ENCODE measurements around the gene CNN2. TPM values are rescaled to one million over a fixed set of nuclear protein-coding genes. Genes with fewer than 3 reads are reported as not detected.

Gene CNN2
- total and polyA plus RNA-seq, 12 donors, result 33.0 to 117 (median 61.7) TPM

DNA sequence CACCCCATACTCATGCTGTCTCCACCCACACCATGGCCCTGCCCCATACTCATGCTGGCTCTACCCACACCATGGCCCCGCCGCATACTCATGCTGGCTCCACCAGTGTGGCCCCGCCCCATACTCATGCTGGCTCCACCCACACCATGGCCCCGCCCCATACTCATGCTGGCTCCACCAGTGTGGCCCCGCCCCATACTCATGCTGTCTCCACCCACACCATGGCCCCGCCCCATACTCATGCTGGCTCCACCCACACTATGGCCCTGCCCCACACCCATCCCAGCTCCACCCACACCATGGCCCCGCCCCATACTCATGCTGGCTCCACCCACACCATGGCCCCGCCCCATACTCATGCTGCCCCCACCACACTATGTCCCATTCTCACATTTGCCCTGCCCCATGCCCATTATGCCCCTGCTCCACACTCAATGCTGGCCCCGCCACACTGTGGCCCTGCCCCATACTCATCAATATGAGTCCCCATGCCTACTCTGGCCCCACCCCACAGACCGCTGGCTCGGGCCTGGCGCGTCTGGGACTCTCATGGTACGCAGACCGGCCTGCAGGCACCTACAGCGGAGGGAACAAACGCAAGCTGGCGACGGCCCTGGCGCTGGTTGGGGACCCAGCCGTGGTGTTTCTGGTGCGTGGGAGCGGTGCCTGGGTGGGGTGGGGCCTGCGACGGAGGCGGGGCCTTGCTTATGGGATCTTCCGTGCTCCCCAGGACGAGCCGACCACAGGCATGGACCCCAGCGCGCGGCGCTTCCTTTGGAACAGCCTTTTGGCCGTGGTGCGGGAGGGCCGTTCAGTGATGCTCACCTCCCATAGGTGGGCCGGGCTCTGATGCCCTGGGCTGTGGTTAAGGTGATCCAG lies 36.9 kb downstream of the CNN2 start:
- peaks cover 16 to 46% (median 41%) of the 10 kb centered on the region in 7 donors for H3K27me3 ChIP-seq
- H3K4me1 ChIP-seq, result peaks cover 11 to 37% (median 26%) of the 10 kb centered on the region in 9 donors
- H3K27ac ChIP-seq, result no peak overlapping the region
- H3K4me3 ChIP-seq, result no peak overlapping the region
- H3K9me3 ChIP-seq, result peaks cover 0 to 26% (median 8%) of the 10 kb centered on the region in 11 donors
- H3K36me3 ChIP-seq, result peaks cover 0 to 12% (median 0%) of the 10 kb centered on the region in 9 donors
- no peak for ATAC-seq
- TF ChIP-seq, protein P1, sequence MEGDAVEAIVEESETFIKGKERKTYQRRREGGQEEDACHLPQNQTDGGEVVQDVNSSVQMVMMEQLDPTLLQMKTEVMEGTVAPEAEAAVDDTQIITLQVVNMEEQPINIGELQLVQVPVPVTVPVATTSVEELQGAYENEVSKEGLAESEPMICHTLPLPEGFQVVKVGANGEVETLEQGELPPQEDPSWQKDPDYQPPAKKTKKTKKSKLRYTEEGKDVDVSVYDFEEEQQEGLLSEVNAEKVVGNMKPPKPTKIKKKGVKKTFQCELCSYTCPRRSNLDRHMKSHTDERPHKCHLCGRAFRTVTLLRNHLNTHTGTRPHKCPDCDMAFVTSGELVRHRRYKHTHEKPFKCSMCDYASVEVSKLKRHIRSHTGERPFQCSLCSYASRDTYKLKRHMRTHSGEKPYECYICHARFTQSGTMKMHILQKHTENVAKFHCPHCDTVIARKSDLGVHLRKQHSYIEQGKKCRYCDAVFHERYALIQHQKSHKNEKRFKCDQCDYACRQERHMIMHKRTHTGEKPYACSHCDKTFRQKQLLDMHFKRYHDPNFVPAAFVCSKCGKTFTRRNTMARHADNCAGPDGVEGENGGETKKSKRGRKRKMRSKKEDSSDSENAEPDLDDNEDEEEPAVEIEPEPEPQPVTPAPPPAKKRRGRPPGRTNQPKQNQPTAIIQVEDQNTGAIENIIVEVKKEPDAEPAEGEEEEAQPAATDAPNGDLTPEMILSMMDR (IDR thresholded peaks at IDR 0.05), result no peak
- intact Hi-C loops (cut with DNase I), result no loop called here
- no peak for DNase-seq
- 71 to 93% methylated on average over 37 of the region's 37 CpGs for WGBS, 2 donors

DNA sequence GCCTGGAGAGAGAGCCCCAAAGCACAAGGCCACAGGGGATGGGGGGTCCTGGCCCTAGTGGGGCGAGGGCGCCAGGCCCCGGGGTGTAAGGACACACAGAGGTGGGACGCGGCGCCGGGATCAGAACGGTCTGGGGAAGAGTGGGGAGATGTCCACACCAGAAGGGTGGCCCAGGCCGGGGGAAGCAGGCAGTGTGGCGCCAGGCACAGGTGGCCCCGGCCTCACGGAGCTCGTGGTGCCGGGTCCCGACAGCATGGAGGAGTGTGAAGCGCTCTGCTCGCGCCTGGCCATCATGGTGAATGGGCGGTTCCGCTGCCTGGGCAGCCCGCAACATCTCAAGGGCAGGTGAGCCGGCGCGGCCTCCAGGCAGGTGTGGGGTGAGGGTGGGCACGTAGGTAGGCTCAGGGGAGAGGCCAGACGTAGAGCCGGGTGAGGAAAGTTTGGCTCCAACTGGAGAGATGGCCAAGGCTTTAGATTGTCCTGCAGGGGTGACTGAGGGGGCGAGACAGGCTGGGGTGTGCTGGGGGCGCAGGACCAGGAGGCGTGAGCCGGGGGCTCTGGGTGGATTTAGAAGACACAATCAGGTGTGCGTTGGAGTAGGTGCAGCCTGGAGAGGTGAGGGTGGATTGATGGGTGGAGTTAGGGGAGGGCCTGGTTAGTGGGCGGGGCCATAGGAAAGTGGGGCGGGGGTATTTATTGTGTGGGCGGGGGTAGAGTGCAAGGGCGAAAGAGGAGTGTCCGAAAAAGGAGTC lies 37.7 kb downstream of the CNN2 start:
- no peak for ATAC-seq
- Histone ChIP-seq H3K36me3 (peaks cover 0 to 4% (median 0%) of the 10 kb centered on the region in 9 donors), H3K27me3 (peaks cover 18 to 55% (median 49%) of the 10 kb centered on the region in 7 donors), H3K9me3 (peaks cover 0 to 18% (median 0%) of the 10 kb centered on the region in 11 donors), H3K27ac (no peak overlapping the region), H3K4me3 (no peak overlapping the region), H3K4me1 (peaks cover 11 to 39% (median 28%) of the 10 kb centered on the region in 9 donors)
- intact Hi-C loops (cut with DNase I), result no loop called here
- WGBS, 2 donors, result 69 to 84% methylated on average over 37 of the region's 37 CpGs
- no peak for DNase-seq
- TF ChIP-seq, protein P1 (IDR thresholded peaks at IDR 0.05), result no peak

DNA sequence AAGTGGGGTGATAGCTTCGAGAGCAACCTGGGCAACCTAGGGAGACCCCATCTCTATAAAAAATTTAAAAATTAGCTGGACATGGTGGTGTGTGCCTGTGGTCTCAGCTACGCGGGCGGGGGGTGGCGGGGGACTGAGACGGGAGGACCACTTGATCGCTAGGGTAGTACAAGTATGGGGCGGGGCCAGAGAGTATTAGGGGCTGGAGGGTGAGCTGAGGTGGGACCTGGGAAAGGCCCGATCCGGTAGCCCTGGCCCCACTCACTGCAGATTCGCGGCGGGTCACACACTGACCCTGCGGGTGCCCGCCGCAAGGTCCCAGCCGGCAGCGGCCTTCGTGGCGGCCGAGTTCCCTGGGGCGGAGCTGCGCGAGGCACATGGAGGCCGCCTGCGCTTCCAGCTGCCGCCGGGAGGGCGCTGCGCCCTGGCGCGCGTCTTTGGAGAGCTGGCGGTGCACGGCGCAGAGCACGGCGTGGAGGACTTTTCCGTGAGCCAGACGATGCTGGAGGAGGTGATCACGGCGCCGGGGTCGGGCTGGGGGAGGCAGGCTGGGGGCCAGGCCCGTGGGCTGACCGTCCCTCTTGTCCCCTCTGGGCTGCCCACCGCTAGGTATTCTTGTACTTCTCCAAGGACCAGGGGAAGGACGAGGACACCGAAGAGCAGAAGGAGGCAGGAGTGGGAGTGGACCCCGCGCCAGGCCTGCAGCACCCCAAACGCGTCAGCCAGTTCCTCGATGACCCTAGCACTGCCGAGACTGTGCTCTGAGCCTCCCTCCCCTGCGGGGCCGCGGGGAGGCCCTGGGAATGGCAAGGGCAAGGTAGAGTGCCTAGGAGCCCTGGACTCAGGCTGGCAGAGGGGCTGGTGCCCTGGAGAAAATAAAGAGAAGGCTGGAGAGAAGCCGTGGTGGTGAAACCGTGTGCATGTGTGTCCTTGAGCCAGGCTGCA lies 38.5 kb downstream of the CNN2 start:
- TF ChIP-seq, protein P1 (IDR thresholded peaks at IDR 0.05), result peak in 8 of 9 donors; percentile 56 to 94 (median 72)
- Histone ChIP-seq H3K36me3 (peaks cover 0 to 2% (median 0%) of the 10 kb centered on the region in 9 donors), H3K27ac (peak overlapping the region in 1 of 10 donors; percentile 68), H3K27me3 (peaks cover 25 to 63% (median 57%) of the 10 kb centered on the region in 7 donors), H3K4me1 (peaks cover 11 to 47% (median 37%) of the 10 kb centered on the region in 9 donors), H3K4me3 (peak overlapping the region in 3 of 10 donors; percentile 0 to 21 (median 18)), H3K9me3 (peaks cover 0 to 9% (median 0%) of the 10 kb centered on the region in 11 donors)
- WGBS, 2 donors, result 9 to 12% methylated on average over 57 to 60 of the region's 60 CpGs
- DNase-seq (peak in 1 of 2 donors; percentile 72), ATAC-seq (peak; percentile 61 to 81 (median 74))
- intact Hi-C loops (cut with DNase I), result no loop called here

Measured in heart right ventricle (tissue), 16 donors.